ENCODE data around the gene ECI1.
"Not testable (repeated sequence)": the region's sequence is repeated elsewhere in the genome, so short reads cannot be mapped to it uniquely, and the experiment has no call there.

The ECI1 gene

DNA sequence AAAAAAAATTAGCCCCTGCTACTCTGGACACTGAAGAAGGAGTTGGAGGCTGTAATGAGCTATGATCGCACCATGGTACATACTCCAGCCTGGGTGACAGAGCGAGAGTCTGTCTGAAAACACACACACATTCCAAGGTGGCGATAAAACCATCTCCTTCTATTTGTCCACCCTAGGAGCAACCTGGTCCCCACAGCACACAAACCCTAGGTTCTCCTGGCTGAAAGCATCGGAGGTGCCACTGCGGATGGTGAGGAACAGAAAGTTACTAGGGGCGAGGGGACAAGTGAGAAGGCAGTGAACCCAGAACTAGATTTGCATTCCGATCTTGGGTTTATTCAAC lies 1.4 kb upstream of the ECI1 start:
- Histone ChIP-seq H3K27ac (no peak overlapping the region), H3K4me3 (no peak overlapping the region), H3K9ac (ENCODE audit: insufficient read length) (no peak overlapping the region), H3K9me3 (ENCODE audit: low read depth, low read length) (no peaks in the 10 kb centered on the region), H3K36me3 (ENCODE audit: insufficient read depth, low read length) (peaks cover 73% of the 10 kb centered on the region)
- TF ChIP-seq POLR2AphosphoS5 (IDR thresholded peaks at IDR 0.05; ENCODE audit: borderline replicate concordance, low read depth, low read length): no peak
- TF ChIP-seq EZH2 (IDR thresholded peaks at IDR 0.05): no peak
- no peak for TF ChIP-seq FOXP2 (optimal IDR thresholded peaks at IDR 0.05; ENCODE audit: control extremely low read depth, extremely low read length, insufficient read depth)
- DNase-seq (ENCODE audit: low read depth, low spot score): no peak

DNA sequence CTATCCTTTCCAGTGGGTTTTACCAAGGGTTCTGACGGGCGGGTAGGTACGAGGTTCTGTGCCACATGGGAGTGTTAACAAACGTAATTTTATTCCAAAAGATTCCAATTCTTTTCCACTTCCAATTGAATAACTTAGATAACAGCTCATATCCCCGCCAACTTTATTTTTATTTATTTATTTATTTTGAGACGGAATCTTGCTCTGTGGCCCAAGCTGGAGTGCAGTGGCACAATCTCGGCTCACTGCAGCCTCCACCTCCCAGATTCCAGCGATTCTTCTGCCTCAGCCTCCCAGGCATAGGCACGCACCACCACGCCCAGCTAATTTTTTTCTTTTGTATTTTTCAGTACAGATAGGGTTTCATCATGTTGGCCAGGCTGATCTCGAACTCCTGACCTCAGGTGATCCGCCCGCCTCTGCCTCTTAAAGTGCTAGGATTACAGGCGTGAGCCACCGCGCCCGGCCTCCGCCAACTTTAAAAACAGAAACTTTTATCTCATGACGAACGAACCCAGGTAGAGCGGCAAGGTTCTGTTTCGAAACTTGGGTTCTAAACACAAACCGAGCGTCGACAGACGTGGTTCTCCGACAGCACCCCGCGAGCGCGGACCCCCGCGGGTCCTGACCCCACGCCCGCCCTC lies 613 bp downstream of the ECI1 start:
- Histone ChIP-seq H3K4me3 (no peak overlapping the region), H3K9me3 (ENCODE audit: low read depth, low read length) (no peaks in the 10 kb centered on the region), H3K9ac (ENCODE audit: insufficient read length) (no peak overlapping the region), H3K27ac (peak overlapping the region; percentile 31; the same call in 1 of the 2 replicates), H3K36me3 (ENCODE audit: insufficient read depth, low read length) (peaks cover 64% of the 10 kb centered on the region)
- TF ChIP-seq FOXP2 (optimal IDR thresholded peaks at IDR 0.05; ENCODE audit: control extremely low read depth, extremely low read length, insufficient read depth) (no peak), POLR2AphosphoS5 (IDR thresholded peaks at IDR 0.05; ENCODE audit: borderline replicate concordance, low read depth, low read length) (no peak), EZH2 (IDR thresholded peaks at IDR 0.05) (no peak)
- no peak for DNase-seq (ENCODE audit: low read depth, low spot score)

DNA sequence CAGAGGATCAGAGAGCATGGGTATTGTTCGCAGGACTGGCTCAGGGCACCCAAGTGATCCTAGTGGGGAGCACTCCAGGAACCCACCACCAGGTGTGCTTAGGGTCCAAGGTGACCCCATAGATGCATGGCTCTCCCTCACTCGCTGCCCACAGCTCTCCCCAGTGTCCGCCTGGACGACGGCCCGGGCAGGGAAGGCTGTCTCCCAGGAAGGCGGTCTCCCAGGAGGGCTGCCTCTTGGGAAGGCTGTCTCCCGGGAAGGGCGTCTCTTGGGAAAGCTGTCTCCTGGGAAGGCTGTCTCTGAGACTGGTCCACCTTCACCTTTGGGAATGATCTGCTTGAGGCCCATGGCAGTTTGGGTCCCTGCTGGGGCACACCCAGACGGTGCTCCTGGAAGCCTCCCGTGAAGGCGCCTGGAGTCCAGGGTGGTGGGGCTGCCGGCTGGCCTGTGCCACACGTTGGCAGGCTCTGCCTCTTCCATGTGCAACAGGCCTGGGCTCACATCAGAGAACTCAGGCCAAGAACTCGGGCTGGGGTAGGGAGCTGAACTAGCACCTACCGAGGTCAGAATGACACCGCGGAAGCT lies 5.0 kb downstream of the ECI1 start:
- Histone ChIP-seq H3K27ac (no peak overlapping the region), H3K9me3 (ENCODE audit: low read depth, low read length) (no peaks in the 10 kb centered on the region), H3K36me3 (ENCODE audit: insufficient read depth, low read length) (peaks cover 51% of the 10 kb centered on the region), H3K9ac (ENCODE audit: insufficient read length) (no peak overlapping the region), H3K4me3 (no peak overlapping the region)
- TF ChIP-seq FOXP2 (optimal IDR thresholded peaks at IDR 0.05; ENCODE audit: control extremely low read depth, extremely low read length, insufficient read depth): no peak
- no peak for TF ChIP-seq EZH2 (IDR thresholded peaks at IDR 0.05)
- TF ChIP-seq POLR2AphosphoS5 (IDR thresholded peaks at IDR 0.05; ENCODE audit: borderline replicate concordance, low read depth, low read length): no peak
- no peak for DNase-seq (ENCODE audit: low read depth, low spot score)

DNA sequence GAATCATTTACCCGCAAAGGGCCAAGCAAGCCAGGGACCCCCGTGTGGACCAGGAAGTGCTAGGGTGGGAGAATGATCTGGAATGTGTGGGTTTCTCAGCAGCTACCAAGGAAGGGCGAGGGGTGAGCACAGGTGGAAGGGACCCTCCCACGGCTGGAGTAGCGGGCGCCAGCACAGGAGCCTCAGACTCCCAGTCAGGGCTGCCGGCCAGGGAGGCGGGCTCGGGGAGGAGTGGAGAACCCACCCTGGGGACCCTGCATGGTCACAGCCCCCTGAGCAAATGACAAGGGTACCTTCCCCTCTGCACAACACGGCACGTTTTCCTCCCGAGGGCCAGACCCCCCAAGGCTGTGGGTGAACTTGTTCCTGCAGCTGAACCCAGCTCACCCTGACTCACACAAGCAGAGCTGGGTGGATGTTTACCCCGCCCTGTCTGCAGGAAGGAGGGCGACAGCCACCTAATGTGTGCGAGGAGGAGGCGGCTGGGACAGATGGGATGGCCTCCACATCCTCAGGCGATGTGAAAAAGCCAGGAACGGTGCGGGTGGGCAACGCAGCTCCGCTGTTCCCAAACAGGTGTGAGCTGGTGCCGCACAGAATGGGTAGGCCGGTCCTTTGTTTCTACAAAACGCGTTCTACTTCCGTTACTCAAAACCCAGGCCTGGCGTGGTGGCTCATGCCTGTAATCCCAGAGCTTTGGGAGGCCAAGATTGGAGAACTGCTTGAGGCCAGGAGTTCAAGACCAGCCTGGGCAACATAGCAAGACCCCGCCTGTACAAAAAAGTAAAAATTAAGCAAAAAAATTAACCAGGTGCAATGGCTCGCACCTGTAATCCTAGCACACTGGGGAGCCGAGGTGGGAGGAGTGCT lies 6.2 kb downstream of the ECI1 start:
- DNase-seq (ENCODE audit: low read depth, low spot score): no peak
- H3K27ac ChIP-seq: no peak overlapping the region
- no peak for TF ChIP-seq FOXP2 (optimal IDR thresholded peaks at IDR 0.05; ENCODE audit: control extremely low read depth, extremely low read length, insufficient read depth)
- TF ChIP-seq POLR2AphosphoS5 (IDR thresholded peaks at IDR 0.05; ENCODE audit: borderline replicate concordance, low read depth, low read length): no peak
- no peak for TF ChIP-seq EZH2 (IDR thresholded peaks at IDR 0.05)
- H3K4me3 ChIP-seq: no peak overlapping the region
- no peaks in the 10 kb centered on the region for H3K9me3 ChIP-seq (ENCODE audit: low read depth, low read length)
- no peak overlapping the region for H3K9ac ChIP-seq (ENCODE audit: insufficient read length)
- H3K36me3 ChIP-seq (ENCODE audit: insufficient read depth, low read length): peaks cover 51% of the 10 kb centered on the region

DNA sequence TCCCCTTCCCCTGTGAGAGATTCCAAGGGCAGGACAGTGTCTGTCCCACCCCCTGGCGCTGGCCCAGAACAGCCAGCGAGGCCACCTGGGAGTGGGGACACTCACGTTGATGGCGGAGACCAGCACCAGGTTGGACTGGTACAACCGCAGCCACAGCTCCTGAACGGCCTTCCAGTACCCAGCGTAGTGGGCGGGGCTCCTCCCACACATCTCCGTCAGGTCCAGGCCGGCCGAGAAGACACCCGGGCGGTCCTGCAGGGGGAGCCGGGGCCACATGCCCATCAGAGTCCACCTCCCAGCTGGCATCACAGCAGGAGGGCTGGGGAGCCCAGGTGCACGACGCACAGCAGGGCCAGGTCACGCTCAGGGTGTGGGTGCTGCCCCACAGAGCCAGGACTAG lies 7.1 kb downstream of the ECI1 start:
- Histone ChIP-seq H3K27ac (no peak overlapping the region), H3K4me3 (no peak overlapping the region), H3K36me3 (ENCODE audit: insufficient read depth, low read length) (peaks cover 49% of the 10 kb centered on the region), H3K9ac (ENCODE audit: insufficient read length) (no peak overlapping the region), H3K9me3 (ENCODE audit: low read depth, low read length) (no peaks in the 10 kb centered on the region)
- TF ChIP-seq FOXP2 (optimal IDR thresholded peaks at IDR 0.05; ENCODE audit: control extremely low read depth, extremely low read length, insufficient read depth): no peak
- no peak for TF ChIP-seq POLR2AphosphoS5 (IDR thresholded peaks at IDR 0.05; ENCODE audit: borderline replicate concordance, low read depth, low read length)
- no peak for TF ChIP-seq EZH2 (IDR thresholded peaks at IDR 0.05)
- no peak for DNase-seq (ENCODE audit: low read depth, low spot score)

DNA sequence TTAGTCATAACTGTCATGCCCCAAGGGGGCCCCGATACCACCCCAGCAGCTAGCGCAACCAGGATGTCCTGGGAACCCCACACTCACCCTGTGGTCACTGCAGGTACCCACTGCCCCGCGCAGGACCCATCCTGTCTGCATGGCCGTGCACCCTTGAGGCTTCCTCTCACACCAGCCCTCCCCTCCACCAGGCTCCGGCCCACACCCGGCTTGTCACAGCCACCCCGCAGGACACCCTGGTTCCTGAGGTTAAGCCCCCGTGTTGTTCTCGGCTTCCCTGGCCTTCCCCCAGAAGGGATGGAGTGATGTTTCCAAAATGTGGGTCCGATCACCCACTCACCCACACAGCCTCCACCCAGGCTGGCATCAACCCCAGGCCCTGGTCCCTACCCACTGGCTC lies 7.6 kb downstream of the ECI1 start:
- TF ChIP-seq POLR2AphosphoS5 (IDR thresholded peaks at IDR 0.05; ENCODE audit: borderline replicate concordance, low read depth, low read length) (no peak), EZH2 (IDR thresholded peaks at IDR 0.05) (no peak), FOXP2 (optimal IDR thresholded peaks at IDR 0.05; ENCODE audit: control extremely low read depth, extremely low read length, insufficient read depth) (no peak)
- Histone ChIP-seq H3K4me3 (no peak overlapping the region), H3K9me3 (ENCODE audit: low read depth, low read length) (no peaks in the 10 kb centered on the region), H3K36me3 (ENCODE audit: insufficient read depth, low read length) (peaks cover 46% of the 10 kb centered on the region; the same call in 1 of the 2 replicates), H3K9ac (ENCODE audit: insufficient read length) (no peak overlapping the region), H3K27ac (no peak overlapping the region)
- no peak for DNase-seq (ENCODE audit: low read depth, low spot score)

DNA sequence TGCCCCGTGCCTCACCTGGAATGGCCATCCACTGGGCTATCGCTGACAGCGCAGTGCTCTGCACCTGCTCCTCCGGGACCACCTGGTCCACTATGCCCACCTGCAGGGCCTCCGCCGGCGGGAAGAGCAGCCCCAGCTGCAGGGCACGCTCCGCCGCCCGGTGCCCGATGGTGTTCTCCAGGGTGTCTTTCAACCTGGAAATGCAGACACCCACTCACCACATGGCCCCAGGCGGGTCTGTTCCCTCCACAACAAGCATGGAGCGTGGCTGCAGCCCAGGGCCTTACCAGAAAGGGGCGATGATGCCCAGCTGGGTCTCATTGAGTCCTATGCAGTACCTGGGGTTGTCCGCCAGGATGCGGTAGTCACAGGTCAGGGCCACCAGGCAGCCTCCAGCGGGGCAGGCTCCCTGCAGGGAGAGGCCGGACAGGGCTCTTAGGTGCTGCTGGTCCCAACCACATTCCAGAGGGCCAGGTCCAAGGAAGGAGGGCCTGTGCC lies 8.3 kb downstream of the ECI1 start:
- no peak for DNase-seq (ENCODE audit: low read depth, low spot score)

DNA sequence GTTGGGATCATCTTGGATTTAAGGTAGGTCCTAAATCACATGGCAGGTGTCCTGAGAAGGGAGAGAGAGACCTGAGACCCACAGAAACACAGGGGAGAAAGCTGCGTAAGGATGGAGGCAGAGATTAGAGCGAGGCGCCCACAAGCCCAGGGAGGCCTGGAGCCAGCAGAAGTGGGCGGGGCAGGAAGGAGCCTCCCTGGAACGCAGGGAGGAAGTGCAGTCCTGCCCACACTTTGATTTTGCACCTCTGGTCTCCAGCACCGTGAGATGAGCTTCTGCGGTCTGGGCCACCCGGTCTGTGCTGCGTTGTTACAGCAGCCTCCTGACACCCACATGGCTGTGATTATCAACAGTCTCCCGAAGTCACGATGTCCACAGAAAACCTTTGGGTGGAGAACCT lies 8.8 kb downstream of the ECI1 start:
- DNase-seq (ENCODE audit: low read depth, low spot score): no peak
- no peaks in the 10 kb centered on the region for H3K9me3 ChIP-seq (ENCODE audit: low read depth, low read length)
- peaks cover 42% of the 10 kb centered on the region; the same call in 1 of the 2 replicates for H3K36me3 ChIP-seq (ENCODE audit: insufficient read depth, low read length)

More for the DNA sequence above, 8.3 kb downstream of the ECI1 start:
- no peak for TF ChIP-seq FOXP2 (optimal IDR thresholded peaks at IDR 0.05; ENCODE audit: control extremely low read depth, extremely low read length, insufficient read depth)
- no peak for TF ChIP-seq EZH2 (IDR thresholded peaks at IDR 0.05)
- TF ChIP-seq POLR2AphosphoS5 (IDR thresholded peaks at IDR 0.05; ENCODE audit: borderline replicate concordance, low read depth, low read length): no peak
- no peak overlapping the region for H3K9ac ChIP-seq (ENCODE audit: insufficient read length)
- peaks cover 42% of the 10 kb centered on the region; the same call in 1 of the 2 replicates for H3K36me3 ChIP-seq (ENCODE audit: insufficient read depth, low read length)
- H3K4me3 ChIP-seq: no peak overlapping the region
- H3K27ac ChIP-seq: no peak overlapping the region
- H3K9me3 ChIP-seq (ENCODE audit: low read depth, low read length): no peaks in the 10 kb centered on the region

DNA sequence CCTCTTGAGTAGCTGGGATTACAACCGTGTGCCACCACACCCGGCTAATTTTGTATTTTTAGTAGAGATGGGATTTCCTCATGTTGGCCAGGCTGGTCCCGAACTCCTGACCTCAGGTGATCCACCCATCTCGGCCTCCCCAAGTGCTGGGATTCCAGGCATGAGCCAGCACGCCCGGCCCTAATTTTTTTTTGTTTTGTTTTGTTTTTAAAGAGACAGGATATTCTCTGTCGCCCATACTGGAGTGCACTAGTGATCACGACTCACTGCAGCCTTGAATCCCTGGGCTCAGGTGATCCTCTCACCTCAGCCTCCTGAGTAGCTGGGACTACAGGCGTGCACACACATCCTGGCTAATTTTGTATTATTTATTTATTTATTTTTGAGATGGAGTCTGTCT lies 11.1 kb downstream of the ECI1 start:
- not testable (repeated sequence) for H3K27ac ChIP-seq; DNase-seq (ENCODE audit: low read depth, low spot score); H3K4me3 ChIP-seq; H3K9ac ChIP-seq (ENCODE audit: insufficient read length); H3K9me3 ChIP-seq (ENCODE audit: low read depth, low read length)
- H3K36me3 ChIP-seq (ENCODE audit: insufficient read depth, low read length): peaks cover 26% of the 10 kb centered on the region; the same call in 1 of the 2 replicates

More for the DNA sequence above, 8.8 kb downstream of the ECI1 start:
- Histone ChIP-seq H3K4me3 (no peak overlapping the region), H3K27ac (no peak overlapping the region), H3K9ac (ENCODE audit: insufficient read length) (no peak overlapping the region)
- TF ChIP-seq EZH2 (IDR thresholded peaks at IDR 0.05) (no peak), POLR2AphosphoS5 (IDR thresholded peaks at IDR 0.05; ENCODE audit: borderline replicate concordance, low read depth, low read length) (no peak), FOXP2 (optimal IDR thresholded peaks at IDR 0.05; ENCODE audit: control extremely low read depth, extremely low read length, insufficient read depth) (no peak)

All from SK-N-MC (cell line).